ENCODE measurements around the gene SORL1.
"Not testable (repeated sequence)": the region's sequence is repeated elsewhere in the genome, so short reads cannot be mapped to it uniquely, and the experiment has no call there.

Gene SORL1

GRCh38 chr11:121595717-121596161, 143.6 kb downstream of the SORL1 start:
- no peak for DNase-seq

- no peak for DNase-seq
Observed at GRCh38 chr11:121596195-121597155, 144.4 kb downstream of the SORL1 start.

- DNase-seq: no peak
Observed at GRCh38 chr11:121603316-121603715, 151.2 kb downstream of the SORL1 start.

- DNase-seq: no peak
Observed at GRCh38 chr11:121604152-121604551, 152.0 kb downstream of the SORL1 start.

- no peak for DNase-seq
Observed at GRCh38 chr11:121606354-121606753, 154.2 kb downstream of the SORL1 start.

- DNase-seq: no peak
Observed at GRCh38 chr11:121607341-121607740, 155.2 kb downstream of the SORL1 start.

- no peak for DNase-seq
Observed at GRCh38 chr11:121608545-121609098, 156.5 kb downstream of the SORL1 start.

GRCh38 chr11:121610706-121611105, 158.6 kb downstream of the SORL1 start:
- no peak for DNase-seq

- no peak for DNase-seq
Observed at GRCh38 chr11:121611242-121611641, 159.1 kb downstream of the SORL1 start.

GRCh38 chr11:121613724-121614123, 161.6 kb downstream of the SORL1 start:
- no peak for DNase-seq

GRCh38 chr11:121614636-121615240, 162.6 kb downstream of the SORL1 start:
- DNase-seq: no peak

- DNase-seq: no peak
Observed at GRCh38 chr11:121615501-121615900, 163.4 kb downstream of the SORL1 start.

- no peak for DNase-seq
Observed at GRCh38 chr11:121618516-121618915, 166.4 kb downstream of the SORL1 start.

- no peak for DNase-seq
Observed at GRCh38 chr11:121625777-121626506, 173.8 kb downstream of the SORL1 start.

- no peak for DNase-seq
Observed at GRCh38 chr11:121626507-121626875, 174.4 kb downstream of the SORL1 start.

- DNase-seq: peak; percentile 56
Observed at GRCh38 chr11:121626980-121627379, 174.9 kb downstream of the SORL1 start.

- DNase-seq: no peak
Observed at GRCh38 chr11:121630041-121630440, 177.9 kb downstream of the SORL1 start.

GRCh38 chr11:121631456-121631855, 179.3 kb downstream of the SORL1 start:
- no peak for DNase-seq

GRCh38 chr11:121634273-121634672, 182.2 kb downstream of the SORL1 start:
- DNase-seq: no peak

GRCh38 chr11:121634889-121635288, 182.8 kb downstream of the SORL1 start:
- no peak for DNase-seq

GRCh38 chr11:121636081-121636799, 184.1 kb downstream of the SORL1 start:
- DNase-seq: no peak

- DNase-seq: no peak
Observed at GRCh38 chr11:121636800-121637176, 184.7 kb downstream of the SORL1 start.

- DNase-seq: not testable (repeated sequence)
Observed at GRCh38 chr11:121637587-121637986, 185.5 kb downstream of the SORL1 start.

Measured in NCI-H82 (cell line).